ENCODE data around the gene TNFRSF1A.

Gene TNFRSF1A

GRCh38 chr12:6374028-6374785, 32.3 kb upstream of the TNFRSF1A start:
- DNase-seq = no peak

GRCh38 chr12:6373022-6373787, 31.3 kb upstream of the TNFRSF1A start:
- DNase-seq = no peak

GRCh38 chr12:6372403-6373003, 30.6 kb upstream of the TNFRSF1A start:
- DNase-seq = no peak

- no peak for DNase-seq
Observed at GRCh38 chr12:6370994-6371754, 29.3 kb upstream of the TNFRSF1A start.

- DNase-seq = no peak
Observed at GRCh38 chr12:6370576-6370935, 28.7 kb upstream of the TNFRSF1A start.

- DNase-seq = no peak
Observed at GRCh38 chr12:6369916-6370575, 28.2 kb upstream of the TNFRSF1A start.

- no peak for DNase-seq
Observed at GRCh38 chr12:6368906-6369525, 27.1 kb upstream of the TNFRSF1A start.

- no peak for DNase-seq
Observed at GRCh38 chr12:6367969-6368892, 26.4 kb upstream of the TNFRSF1A start.

- DNase-seq = no peak
Observed at GRCh38 chr12:6367065-6367968, 25.4 kb upstream of the TNFRSF1A start.

- no peak for DNase-seq
Observed at GRCh38 chr12:6364044-6364374, 22.1 kb upstream of the TNFRSF1A start.

- no peak for DNase-seq
Observed at GRCh38 chr12:6363330-6364043, 21.6 kb upstream of the TNFRSF1A start.

GRCh38 chr12:6363010-6363329, 21.1 kb upstream of the TNFRSF1A start:
- DNase-seq = no peak

GRCh38 chr12:6362403-6362802, 20.5 kb upstream of the TNFRSF1A start:
- no peak for DNase-seq

GRCh38 chr12:6361834-6362233, 20.0 kb upstream of the TNFRSF1A start:
- DNase-seq = no peak

- DNase-seq = no peak
Observed at GRCh38 chr12:6360578-6361490, 19.0 kb upstream of the TNFRSF1A start.

- DNase-seq = no peak
Observed at GRCh38 chr12:6360080-6360571, 18.2 kb upstream of the TNFRSF1A start.

GRCh38 chr12:6358881-6359280, 17.0 kb upstream of the TNFRSF1A start:
- no peak for DNase-seq

- DNase-seq = no peak
Observed at GRCh38 chr12:6356374-6356820, 14.5 kb upstream of the TNFRSF1A start.
